Activated CD4-positive, alpha-beta T cell treated with anti-CD3 and anti-CD28 coated beads for 1 hour (primary cell): Measurements from ENCODE around the gene KIR2DL1.
"Not testable (repeated sequence)": the region's sequence is repeated elsewhere in the genome, so short reads cannot be mapped to it uniquely, and the experiment has no call there.

Source experiments
- DNase-seq: peaks from one replicate; pipeline ENCODE4 v3.0.0-alpha.2; 2020

The KIR2DL1 gene

DNA sequence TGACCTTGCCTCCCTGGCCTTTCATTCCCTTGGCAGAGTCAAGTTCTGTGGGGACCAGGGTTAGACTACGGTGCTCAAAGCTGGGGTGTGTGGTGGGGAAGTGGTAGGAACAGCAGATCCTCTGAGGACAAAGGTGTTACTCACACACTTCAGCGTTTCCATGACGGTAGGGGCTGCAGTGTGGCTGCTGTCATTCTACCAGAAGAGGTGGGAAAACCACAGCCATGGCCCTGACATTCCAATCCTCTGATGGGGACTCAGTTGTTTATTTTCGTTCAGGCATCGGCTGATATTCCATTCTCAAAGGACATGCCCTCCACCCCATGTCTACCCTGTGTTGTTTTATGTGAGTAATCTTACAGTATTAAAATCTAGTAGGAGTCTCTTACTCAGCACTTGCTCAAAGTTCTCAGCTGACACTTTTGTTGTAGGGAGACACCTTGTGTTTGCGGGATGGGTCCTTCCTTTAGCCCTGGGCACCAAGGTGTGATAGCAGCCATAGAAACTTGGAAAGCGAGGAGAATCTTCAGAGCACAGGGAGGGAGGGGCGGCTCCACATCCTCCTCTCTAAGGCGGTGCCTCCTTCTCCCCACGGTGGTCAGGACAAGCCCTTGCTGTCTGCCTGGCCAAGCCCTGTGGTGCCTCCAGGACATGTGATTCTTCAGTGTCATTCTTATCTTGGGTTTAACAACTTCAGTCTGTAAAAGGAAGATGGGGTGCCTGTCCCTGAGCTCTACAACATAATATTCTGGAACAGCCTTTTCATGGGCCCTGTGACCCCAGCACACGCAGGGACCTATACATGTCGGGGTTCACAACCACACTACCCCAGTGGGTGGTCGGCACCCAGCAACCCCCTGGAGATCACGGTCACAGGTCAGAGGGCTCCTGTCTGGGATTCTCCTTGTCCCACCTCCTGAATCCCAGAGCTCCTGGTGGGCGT, 1.7 kb downstream of the KIR2DL1 start:
- DNase-seq = not testable (repeated sequence)

DNA sequence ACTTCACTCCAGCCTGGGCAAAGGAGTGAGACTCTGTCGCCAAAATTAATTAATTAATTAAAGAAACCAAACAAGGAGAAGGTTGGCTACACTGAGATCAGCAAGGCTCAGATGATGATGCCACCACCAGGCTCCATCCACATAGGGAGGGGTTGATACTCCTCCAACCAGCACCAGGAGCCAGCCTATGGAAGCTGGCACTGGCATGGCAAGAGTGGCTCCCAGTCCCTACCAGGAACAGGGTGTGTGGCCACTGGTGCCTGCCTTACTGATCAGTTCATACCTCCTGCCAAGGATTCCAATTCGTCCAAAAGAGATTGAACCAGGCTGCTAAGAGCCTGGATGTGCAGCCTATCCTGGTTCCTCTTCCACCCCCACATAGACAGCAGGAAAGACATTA, 3.1 kb downstream of the KIR2DL1 start:
- not testable (repeated sequence) for DNase-seq

DNA sequence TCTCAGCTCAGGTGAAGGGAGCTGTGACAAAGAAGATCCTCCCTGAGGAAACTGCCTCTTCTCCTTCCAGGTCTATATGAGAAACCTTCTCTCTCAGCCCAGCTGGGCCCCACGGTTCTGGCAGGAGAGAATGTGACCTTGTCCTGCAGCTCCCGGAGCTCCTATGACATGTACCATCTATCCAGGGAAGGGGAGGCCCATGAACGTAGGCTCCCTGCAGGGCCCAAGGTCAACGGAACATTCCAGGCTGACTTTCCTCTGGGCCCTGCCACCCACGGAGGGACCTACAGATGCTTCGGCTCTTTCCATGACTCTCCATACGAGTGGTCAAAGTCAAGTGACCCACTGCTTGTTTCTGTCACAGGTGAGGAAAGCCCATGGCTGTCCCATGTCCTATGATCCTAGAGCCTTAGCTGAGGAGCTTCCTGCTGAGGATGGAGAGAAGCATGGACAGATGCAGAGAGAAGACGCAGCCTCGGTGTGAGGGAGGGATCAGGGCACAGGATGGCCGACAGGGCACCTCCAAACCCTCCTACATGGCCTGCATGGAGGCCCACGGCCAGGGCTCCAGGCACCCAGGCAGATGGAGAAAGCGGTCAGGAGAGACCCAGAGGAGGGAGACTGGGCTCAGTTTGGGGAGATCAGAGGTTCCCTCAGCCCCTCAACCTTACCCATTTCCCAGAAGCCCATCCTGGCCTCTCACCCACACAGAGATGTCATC, 5.7 kb downstream of the KIR2DL1 start:
- DNase-seq = not testable (repeated sequence)

DNA sequence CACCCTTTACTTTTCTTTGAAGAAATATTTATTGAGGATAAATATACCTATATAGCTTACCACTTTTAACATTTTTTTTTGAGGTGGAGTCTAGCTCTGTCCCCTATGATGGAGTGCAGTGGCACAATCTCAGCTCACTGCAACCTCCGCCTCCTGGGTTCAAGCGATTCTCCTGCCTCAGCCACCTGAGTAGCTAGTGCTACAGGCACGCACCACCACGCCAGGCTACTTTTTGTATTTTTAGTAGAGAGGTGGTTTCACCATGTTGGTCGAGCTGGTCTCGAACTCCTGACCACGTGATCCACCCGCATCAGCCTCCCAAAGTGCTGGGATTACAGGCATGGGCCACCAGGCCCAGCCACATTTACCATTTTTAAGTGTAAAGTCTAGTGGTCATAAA, 6.2 kb downstream of the KIR2DL1 start:
- DNase-seq = not testable (repeated sequence)

DNA sequence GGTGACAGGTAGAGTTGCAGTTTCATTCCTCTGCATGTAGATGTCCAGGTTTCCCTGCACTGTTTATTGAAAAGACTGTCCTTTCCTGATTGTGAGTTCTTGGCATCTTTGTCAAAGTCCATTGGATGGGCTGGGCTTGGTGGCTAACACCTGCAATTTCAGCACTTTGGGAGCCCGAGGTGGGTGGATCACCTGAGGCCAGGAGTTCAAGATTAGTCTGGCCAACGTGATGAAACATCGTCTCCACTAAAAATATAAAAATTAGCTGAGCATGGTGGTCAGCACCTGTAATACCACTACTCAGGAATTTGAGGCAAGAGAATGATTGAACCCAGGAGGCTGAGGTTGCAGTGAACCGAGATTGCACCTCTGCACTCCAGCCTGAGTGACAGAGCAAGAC, 8.3 kb downstream of the KIR2DL1 start:
- not testable (repeated sequence) for DNase-seq

DNA sequence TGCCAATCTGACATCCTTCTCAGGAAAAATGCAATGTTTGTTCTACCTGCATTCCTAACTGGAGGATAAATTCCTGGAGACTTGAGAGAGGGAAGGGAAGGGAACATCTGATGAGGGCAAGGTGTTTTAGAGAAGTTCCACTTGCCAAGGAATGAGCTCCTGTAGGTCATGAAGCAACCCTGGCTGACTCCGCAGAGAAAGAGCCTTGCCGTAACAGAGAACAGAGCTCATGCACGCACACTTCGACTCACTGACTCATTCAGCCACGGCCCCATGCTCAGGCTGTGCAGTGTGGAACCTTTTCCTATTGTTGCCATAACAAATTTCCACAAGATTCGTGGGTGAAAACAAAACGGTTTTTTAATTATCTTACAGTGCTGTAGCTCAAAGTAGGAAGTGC, 9.3 kb downstream of the KIR2DL1 start:
- not testable (repeated sequence) for DNase-seq

DNA sequence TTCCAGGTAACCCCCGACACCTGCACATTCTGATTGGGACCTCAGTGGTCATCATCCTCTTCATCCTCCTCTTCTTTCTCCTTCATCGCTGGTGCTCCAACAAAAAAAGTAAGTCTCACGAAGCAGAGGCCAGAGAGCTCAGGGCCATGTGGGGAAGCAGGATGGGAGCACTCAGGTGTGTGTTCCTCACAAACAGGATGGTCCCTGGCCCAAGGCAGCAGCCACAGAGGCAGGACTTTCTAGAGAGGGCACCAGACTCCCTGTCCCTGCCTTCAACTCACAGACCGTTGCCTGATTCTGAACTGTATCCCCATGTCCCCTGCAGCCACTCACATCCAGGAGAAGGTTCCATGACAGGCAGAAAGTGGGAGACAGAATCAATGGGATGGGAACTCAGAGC, 13.3 kb downstream of the KIR2DL1 start:
- not testable (repeated sequence) for DNase-seq

DNA sequence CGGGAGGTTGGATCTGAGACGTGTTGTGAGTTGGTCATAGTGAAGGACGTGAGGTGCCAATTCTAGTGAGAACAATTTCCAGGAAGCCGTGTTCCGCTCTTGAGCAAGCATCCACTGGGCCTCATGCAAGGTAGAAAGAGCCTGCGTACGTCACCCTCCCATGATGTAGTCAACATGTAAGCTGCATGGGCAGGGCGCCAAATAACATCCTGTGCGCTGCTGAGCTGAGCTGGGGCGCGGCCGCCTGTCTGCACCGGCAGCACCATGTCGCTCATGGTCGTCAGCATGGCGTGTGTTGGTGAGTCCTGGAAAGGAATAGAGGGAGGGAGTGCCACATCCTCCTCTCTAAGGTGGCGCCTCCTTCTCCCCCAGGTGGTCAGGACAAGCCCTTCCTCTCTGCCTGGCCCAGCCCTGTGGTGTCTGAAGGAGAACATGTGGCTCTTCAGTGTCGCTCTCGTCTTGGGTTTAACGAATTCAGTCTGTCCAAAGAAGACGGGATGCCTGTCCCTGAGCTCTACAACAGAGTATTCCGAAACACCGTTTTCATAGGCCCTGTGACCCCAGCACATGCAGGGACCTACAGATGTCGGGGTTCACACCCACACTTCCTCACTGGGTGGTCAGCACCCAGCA, 16.6 kb downstream of the KIR2DL1 start:
- not testable (repeated sequence) for DNase-seq

DNA sequence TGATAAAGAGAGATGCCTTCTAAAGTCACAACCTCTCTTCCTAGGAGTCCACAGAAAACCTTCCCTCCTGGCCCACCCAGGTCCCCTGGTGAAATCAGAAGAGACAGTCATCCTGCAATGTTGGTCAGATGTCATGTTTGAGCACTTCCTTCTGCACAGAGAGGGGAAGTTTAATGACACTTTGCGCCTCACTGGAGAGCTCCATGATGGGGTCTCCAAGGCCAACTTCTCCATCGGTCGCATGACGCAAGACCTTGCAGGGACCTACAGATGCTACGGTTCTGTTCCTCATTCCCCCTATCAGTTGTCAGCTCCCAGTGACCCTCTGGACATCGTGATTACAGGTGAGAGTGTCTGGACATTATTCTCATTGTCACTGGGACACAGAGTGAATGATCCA, 18.6 kb downstream of the KIR2DL1 start:
- DNase-seq = not testable (repeated sequence)

DNA sequence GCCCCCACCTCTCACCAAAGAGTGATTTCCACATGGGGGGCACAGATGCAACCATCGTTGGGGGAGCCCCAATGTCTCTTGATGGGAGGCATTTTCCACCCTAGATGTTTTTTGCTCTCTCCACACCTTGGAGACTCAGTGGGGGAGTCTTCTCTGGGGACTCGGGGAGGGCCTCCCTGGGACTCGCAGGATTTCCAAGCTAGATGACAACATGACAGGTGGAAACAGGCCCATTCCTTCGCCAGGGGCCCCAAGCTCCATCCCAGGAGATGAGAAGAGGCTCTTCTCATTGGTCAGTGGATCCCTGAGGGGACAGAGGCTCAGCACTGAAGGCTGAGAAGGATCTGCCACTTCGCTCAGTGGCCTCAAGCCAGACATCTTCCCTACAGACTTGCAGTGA, 21.1 kb downstream of the KIR2DL1 start:
- DNase-seq = no peak

DNA sequence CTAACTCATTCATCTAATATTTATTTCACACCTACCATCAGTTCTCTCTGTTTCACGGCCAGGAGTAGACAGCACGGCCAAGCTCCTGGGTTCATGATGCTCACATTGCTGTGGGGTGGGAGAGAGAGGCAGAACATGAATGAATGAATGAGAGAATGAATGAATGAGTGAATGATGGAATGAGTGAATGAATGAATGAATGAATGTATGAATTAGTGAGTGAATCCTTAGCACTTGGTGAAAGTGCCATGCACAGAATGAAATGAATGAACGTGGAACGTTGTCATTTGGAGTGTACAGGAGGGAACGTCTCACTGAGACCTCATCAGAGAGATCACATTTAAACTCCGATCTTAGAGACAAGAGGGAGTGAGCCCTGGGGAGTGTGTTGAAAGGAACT, 21.9 kb downstream of the KIR2DL1 start:
- no peak for DNase-seq

DNA sequence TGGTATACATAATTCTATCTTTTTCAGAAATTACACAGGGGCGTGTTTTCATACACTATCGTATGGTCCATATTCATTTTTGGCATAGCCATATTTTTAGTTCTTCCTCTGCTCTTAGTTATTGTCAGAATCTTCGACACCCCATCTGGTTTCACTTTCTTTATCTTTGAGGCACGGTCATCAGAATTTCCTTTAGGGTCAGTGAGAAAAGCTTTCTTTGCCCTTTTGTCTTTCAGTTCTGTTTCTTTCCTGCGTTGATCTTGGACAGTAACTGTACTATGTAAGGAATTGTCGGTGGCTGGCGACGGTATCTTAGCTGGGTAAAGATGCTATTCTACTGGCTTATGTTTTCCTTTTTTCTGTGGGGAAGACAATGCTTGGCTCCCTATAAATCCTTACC, 23.2 kb downstream of the KIR2DL1 start:
- no peak for DNase-seq

DNA sequence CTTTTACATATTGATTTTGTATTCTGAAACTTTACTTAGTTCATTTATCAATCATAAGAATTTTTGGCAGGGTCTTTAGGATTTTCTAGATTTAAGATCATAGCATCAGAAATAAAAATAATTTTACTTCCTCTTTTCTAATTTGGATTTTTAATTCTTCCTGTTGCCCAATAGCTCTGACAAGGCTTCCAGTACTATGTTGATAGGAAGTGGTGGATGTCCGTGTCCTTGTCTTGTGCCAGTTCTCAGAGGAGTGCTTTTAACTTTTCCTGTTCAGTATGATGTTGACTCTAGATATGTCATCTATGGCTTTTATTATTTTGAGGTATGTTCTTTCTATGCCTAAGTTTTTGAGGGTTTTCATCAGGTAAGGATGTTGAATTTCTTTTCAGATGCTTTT, 26.2 kb downstream of the KIR2DL1 start:
- DNase-seq = no peak

DNA sequence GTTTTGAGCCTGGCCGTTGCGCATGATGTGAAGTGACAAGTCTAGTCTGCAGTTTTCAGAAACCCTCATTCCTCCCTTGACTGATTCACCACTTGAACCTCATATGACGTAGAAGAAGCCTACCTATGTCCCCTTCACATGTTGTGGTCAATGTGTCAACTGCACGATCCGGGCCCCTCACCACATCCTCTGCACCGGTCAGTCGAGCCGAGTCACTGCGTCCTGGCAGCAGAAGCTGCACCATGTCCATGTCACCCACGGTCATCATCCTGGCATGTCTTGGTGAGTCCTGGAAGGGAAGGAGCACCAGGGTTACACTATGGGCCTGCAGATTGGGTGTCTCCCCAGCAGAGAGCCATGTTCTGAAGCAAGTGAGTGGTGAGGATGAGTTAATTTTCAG, 33.8 kb downstream of the KIR2DL1 start, which contains the start of gene KIR2DL4:
KIR2DL4 (plus strand) TSS at position 201 of the 400 bp plus-strand sequence; CDS start at position 243, 42 bp downstream.
- DNase-seq = no peak

DNA sequence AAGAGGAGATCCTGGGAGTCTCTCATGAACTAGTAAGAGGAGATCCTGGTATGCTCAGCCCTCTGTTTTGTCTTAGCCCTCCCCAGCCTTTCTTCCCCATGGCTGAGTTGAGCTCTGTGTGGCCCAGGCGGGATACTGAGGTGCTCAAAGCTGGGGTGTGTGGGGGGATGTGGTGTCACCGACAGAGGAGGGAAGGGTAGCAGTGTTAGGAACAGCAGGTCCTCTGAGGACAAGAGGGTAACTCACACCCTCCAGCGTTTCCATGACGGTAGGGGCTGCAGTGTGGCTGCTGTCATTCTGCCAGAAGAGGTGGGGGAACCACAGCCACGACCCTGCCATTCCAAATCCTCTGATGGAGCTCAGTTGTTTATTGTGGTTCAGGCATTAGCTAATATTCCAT, 34.5 kb downstream of the KIR2DL1 start:
- no peak for DNase-seq

DNA sequence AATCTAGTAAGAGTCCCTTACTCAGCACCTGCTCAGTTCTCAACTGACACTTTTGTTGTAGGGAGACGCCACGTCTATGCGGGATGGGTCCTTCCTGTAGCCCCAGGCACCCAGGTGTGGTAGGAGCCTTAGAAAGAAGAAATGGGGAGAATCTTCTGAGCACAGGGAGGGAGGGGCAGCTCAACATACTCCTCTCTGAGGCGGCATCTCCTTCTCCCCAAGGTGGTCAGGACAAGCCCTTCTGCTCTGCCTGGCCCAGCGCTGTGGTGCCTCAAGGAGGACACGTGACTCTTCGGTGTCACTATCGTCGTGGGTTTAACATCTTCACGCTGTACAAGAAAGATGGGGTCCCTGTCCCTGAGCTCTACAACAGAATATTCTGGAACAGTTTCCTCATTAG, 35.0 kb downstream of the KIR2DL1 start:
- no peak for DNase-seq

DNA sequence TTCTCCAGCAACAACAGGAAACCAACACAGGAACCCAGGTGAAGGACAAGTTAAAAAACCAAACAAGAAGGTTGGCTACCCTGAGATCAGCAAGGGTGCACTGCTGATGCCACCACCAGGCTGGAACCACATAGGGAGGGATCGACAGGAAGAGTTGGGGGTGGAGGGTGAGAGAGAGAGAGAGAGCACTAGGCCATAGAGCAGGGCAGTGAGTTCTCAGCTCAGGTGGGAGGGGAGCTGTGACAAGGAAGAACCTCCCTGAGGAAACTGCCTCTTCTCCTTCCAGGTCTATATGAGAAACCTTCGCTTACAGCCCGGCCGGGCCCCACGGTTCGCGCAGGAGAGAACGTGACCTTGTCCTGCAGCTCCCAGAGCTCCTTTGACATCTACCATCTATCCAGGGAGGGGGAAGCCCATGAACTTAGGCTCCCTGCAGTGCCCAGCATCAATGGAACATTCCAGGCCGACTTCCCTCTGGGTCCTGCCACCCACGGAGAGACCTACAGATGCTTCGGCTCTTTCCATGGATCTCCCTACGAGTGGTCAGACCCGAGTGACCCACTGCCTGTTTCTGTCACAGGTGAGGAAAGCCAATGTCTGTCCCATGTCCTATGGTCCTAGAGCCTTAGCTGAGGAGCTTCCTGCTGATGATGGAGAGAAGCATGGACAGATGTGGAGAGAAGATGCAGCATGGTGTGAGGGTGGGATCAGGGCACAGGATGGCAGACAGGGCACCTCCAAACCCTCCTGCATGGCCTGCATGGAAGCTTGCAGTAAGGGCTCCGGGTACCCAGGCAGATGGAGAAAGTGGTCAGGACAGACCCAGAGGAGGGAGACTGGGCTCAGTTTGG, 36.3 kb downstream of the KIR2DL1 start:
- DNase-seq = no peak

DNA sequence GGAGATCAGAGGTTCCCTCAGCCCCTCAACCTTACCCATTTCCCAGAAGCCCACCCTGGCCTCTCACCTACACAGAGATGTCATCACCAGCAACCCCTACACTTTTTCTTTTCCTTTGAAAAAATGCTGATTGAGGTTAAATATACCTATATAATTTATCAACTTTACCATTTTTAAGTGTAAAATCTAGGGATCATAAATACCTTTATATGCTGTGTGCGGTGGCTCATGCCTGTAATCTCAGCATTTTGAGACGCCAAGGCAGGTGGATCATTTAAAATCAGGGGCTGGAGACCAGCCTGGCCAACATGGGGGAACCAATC, 36.9 kb downstream of the KIR2DL1 start:
- no peak for DNase-seq

DNA sequence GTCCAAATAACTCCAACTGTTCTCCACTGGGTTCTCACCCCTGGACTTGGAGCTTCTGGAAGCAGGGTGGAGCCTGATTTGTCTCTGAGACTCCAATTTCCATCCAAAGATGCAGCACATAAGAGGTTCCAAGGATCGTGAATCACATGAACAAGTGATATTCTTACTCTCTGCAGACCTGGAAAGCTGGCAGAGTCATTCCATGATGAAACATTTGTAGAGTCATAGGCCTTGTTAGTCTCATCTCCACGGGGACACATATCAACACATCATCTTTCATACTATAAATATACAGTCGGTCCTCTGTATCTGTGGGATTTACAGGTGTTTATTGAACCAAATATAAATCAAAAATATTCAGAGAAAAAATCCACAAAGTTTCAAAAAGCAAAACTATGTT, 45.0 kb downstream of the KIR2DL1 start:
- not testable (repeated sequence) for DNase-seq

DNA sequence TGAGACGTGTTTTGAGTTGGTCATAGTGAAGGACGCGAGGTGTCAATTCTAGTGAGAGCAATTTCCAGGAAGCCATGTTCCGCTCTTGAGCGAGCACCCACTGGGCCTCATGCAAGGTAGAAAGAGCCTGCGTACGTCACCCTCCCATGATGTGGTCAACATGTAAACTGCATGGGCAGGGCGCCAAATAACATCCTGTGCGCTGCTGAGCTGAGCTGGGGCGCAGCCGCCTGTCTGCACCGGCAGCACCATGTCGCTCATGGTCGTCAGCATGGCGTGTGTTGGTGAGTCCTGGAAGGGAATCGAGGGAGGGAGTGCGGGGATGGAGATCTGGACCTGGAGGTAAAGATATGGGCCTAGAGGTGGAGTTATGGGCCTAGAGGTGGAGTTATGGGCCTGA, 46.7 kb downstream of the KIR2DL1 start, which contains the start of gene KIR3DL1:
KIR3DL1 (plus strand) TSS at position 218 of the 400 bp plus-strand sequence.
- DNase-seq = not testable (repeated sequence)

DNA sequence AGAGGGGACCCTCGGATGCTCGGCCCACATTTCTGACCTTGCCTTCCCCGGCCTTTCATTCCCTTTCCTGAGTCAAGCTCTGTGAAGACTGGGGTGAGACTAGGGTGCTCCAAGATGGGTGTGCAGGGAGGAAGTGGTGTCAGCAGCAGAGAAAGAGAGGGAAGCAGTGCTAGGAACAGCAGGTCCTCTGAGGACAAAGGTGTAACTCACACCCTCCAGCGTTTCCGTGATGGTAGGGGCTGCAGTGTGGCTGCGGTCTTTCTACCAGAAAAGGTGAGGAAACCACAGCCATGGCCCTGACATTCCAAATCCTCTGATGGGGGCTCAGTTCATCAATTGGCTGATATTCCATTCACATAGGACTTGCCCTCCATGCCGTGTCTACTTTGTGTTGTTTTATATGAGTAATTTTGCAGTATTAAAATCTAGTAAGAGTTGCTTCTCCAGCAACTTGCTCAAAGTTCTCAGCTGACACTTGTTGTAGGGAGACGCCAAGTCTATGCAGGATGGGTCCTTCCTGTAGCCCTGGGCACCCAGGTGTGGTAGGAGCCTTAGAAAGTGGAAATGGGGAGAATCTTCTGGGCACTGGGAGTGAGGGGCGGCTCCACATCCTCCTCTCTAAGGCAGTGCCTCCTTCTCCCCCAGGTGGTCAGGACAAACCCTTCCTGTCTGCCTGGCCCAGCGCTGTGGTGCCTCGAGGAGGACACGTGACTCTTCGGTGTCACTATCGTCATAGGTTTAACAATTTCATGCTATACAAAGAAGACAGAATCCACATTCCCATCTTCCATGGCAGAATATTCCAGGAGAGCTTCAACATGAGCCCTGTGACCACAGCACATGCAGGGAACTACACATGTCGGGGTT, 48.3 kb downstream of the KIR2DL1 start:
- no peak for DNase-seq
